ENCODE measurements around the gene OSBPL9. TPM values are rescaled to one million over a fixed set of nuclear protein-coding genes. Genes with fewer than 3 reads are reported as not detected.
A peak's percentile ranks its signal among the peaks of the same experiment; 100 is the strongest.

The OSBPL9 gene, protein sequence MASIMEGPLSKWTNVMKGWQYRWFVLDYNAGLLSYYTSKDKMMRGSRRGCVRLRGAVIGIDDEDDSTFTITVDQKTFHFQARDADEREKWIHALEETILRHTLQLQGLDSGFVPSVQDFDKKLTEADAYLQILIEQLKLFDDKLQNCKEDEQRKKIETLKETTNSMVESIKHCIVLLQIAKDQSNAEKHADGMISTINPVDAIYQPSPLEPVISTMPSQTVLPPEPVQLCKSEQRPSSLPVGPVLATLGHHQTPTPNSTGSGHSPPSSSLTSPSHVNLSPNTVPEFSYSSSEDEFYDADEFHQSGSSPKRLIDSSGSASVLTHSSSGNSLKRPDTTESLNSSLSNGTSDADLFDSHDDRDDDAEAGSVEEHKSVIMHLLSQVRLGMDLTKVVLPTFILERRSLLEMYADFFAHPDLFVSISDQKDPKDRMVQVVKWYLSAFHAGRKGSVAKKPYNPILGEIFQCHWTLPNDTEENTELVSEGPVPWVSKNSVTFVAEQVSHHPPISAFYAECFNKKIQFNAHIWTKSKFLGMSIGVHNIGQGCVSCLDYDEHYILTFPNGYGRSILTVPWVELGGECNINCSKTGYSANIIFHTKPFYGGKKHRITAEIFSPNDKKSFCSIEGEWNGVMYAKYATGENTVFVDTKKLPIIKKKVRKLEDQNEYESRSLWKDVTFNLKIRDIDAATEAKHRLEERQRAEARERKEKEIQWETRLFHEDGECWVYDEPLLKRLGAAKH
- total RNA-seq, result 58.2 and 63.7 TPM in 2 replicates

DNA sequence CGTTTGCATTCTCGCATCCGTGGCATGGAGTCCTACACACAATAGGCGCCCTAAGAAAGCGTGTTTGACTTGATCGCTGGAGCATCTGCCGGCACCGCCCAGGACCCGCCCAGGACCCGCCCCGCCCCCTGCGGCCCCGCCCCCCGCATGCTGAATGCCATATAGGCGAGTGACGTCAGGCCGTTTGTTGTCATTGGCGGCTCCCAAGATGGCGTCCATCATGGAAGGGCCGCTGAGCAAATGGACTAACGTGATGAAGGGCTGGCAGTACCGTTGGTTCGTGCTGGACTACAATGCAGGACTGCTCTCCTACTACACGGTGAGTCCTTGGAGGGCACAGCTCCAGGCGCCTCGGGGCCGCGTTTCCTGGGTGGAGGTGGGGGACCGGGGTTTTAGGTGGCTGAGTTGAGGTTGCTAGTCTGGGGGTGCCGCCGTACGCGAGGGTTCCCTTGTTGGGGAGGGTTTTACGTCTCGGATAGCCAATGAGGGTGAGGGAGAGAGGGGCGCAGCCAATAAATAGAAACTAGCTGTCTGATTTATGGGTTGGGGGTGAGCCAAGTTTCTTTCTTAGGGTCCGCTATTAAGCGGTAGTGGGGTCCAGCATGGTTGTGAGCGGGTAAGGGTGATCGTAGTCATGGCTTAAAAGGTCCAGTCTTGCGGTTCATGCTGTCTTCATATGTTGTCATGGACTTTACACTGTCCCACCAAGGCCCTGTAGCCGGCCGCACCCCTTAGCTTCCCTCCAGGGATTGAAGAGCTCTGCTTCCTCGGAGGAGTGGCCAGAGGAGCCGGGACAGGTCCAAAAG is at the start of gene OSBPL9:
TSS of gene OSBPL9 (plus strand) at position 190 of the 806 bp plus-strand sequence. CDS start at position 209, 19 bp downstream.
- no peaks in the 10 kb centered on the region for H3K9me3 Mint-ChIP-seq

DNA sequence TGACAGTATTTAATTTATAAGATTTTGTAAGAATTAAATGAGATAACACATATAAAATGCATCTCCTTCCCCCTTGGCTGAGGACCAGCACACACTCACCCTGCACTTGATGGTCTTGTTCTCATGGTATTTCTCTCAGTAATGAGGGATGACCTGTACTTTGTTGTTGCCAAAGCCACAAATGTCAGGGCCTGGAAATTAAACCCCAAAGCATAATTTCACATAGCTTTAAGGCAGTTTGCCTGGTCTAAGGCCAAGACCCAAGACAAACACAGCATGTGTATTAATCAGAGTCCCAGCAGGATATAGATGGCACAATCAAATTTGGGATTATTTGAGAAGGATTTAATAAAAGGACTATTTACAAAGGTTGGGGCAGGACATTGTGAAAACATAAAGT is 49.2 kb upstream of the OSBPL9 start:
- TF ChIP-seq, protein P1, sequence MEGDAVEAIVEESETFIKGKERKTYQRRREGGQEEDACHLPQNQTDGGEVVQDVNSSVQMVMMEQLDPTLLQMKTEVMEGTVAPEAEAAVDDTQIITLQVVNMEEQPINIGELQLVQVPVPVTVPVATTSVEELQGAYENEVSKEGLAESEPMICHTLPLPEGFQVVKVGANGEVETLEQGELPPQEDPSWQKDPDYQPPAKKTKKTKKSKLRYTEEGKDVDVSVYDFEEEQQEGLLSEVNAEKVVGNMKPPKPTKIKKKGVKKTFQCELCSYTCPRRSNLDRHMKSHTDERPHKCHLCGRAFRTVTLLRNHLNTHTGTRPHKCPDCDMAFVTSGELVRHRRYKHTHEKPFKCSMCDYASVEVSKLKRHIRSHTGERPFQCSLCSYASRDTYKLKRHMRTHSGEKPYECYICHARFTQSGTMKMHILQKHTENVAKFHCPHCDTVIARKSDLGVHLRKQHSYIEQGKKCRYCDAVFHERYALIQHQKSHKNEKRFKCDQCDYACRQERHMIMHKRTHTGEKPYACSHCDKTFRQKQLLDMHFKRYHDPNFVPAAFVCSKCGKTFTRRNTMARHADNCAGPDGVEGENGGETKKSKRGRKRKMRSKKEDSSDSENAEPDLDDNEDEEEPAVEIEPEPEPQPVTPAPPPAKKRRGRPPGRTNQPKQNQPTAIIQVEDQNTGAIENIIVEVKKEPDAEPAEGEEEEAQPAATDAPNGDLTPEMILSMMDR (IDR thresholded peaks at IDR 0.05), result no peak
- H3K4me3 Mint-ChIP-seq, result no peak overlapping the region
- ChIA-PET CTCF (interaction anchor here (1.5 kb wide), 1 partner anchor 201 kb away, joined by 4 read pairs; no protein-coding TSS in a partner anchor), POLR2A (interaction anchor here (1.2 kb wide), 1 partner anchor 201 kb away, joined by 3 read pairs; no protein-coding TSS in a partner anchor)
- H3K36me3 Mint-ChIP-seq (ENCODE audit: low read depth), result no peaks in the 10 kb centered on the region
- H3K27me3 Mint-ChIP-seq, result no peaks in the 10 kb centered on the region
- no peaks in the 10 kb centered on the region for H3K9me3 Mint-ChIP-seq
- ATAC-seq (ENCODE audit: low read depth) (no peak), DNase-seq (no peak)
- no peak overlapping the region for H3K27ac Mint-ChIP-seq
- intact Hi-C loops (cut with micrococcal nuclease), result loop anchor here (2.0 to 5.0 kb wide), 2 partner anchors 35 to 49 kb away; partner anchors contain the start of gene EPS15
- peaks cover 48% of the 10 kb centered on the region for H3K4me1 Mint-ChIP-seq

More for the DNA sequence above, at the start of gene OSBPL9:
- peak within 1 kb of the TSS; percentile 94 for H3K27ac Mint-ChIP-seq
- peaks cover 4% of the 10 kb centered on the region for H3K36me3 Mint-ChIP-seq (ENCODE audit: low read depth)
- TF ChIP-seq, protein P1 (IDR thresholded peaks at IDR 0.05), result no peak
- peaks cover 32% of the 10 kb centered on the region for H3K4me1 Mint-ChIP-seq
- ATAC-seq (ENCODE audit: low read depth) (peak; percentile 95), DNase-seq (peak; percentile 64)
- intact Hi-C loops (cut with micrococcal nuclease), result loop anchor here (1.0 to 5.0 kb wide), 5 partner anchors 48 to 750 kb away; partner anchors contain the start of genes CC2D1B and EPS15
- H3K4me3 Mint-ChIP-seq, result peak within 1 kb of the TSS; percentile 99
- POLR2A ChIA-PET, result interaction anchor here (0.7 to 1.5 kb wide), 3 partner anchors 11 to 152 kb away, joined by 3 to 16 read pairs (median 7); no protein-coding TSS in a partner anchor
- CTCF ChIA-PET, result no interaction called here
- H3K27me3 Mint-ChIP-seq, result no peaks in the 10 kb centered on the region

DNA sequence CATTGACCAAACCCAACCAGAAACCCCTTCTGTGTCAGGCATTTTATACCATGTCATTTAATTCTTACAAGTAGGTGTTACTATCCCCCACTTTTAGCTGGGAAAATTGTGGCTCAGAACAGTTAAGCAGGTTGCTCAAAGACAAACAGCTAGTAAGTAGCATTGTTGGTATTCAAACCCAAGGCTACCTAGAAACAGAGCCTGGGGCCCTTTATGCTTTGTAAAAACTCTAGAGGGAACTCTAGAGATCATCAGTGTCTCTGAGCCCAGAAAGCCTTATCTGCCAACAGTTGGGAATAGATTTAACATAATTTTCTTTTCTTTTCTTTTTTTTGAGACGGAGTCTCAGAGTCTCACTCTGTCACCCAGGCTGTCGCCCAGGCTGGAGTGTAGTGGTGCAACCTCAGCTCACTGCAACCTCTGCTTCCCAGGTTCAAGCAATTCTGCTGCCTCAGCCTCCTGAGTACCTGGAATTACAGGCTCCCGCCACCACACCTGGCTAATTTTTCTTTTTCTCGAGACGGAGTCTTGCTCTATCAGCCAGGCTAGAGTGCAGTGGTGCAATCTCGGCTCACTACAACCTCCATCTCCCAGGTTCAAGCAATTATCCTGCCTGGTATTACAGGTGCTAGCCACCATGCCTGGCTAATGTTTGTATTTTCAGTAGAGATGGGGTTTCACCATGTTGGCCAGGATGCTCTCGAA is 48.5 kb upstream of the OSBPL9 start:
- no peak for ATAC-seq (ENCODE audit: low read depth)
- no peak overlapping the region for H3K4me3 Mint-ChIP-seq
- H3K36me3 Mint-ChIP-seq (ENCODE audit: low read depth), result no peaks in the 10 kb centered on the region
- H3K27me3 Mint-ChIP-seq, result no peaks in the 10 kb centered on the region
- H3K4me1 Mint-ChIP-seq, result peaks cover 48% of the 10 kb centered on the region
- CTCF ChIA-PET, result interaction anchor here (1.5 kb wide), 1 partner anchor 201 kb away, joined by 4 read pairs; no protein-coding TSS in a partner anchor
- intact Hi-C loops (cut with micrococcal nuclease), result loop anchor here (2.0 to 5.0 kb wide), 2 partner anchors 36 to 50 kb away; partner anchors contain the start of gene EPS15
- TF ChIP-seq, protein P1 (IDR thresholded peaks at IDR 0.05), result no peak
- no peaks in the 10 kb centered on the region for H3K9me3 Mint-ChIP-seq
- POLR2A ChIA-PET, result interaction anchor here (0.6 to 1.2 kb wide), 2 partner anchors 8 to 201 kb away, joined by 3 to 6 read pairs; no protein-coding TSS in a partner anchor
- H3K27ac Mint-ChIP-seq, result peak overlapping the region; percentile 95
- no peak for DNase-seq

DNA sequence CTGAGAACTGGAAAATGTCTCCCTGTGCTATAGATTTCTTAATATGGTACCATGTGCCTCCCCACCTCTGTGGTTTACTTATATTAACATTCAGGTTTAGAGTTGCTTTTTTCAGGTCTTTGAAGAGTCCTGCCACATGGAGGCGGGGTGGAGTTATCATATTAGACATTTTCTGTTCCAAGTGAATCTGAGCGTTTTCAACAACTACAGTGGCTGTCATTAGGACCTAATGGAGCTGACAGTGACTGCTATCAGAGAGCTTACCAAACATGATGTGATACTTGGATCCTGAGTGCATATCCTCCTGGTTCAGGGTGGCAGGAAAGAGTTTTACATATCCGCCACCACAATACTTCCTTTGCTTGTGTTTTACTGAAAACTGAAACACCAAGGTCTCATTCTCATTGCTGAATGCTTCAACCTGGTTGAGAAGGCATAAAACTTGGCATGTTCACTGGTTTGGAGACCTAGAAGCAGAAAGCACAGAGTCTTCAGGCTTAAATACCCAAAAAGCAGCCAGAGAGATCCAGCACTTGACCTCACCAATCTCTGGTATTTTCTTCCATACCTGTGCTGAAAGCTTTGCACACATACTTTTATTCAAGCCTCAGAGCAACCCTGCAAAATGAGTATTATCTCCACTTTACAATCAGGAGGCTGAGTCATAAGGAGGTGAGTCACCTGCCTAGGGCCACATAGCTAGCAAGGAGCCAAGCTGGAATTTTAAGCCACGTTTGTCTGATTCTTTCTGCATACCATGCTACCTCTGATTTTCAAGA is 47.4 kb upstream of the OSBPL9 start:
- intact Hi-C loops (cut with micrococcal nuclease), result loop anchor here (1.0 to 5.0 kb wide), 5 partner anchors 9 to 200 kb away; partner anchors contain the start of genes EPS15 and OSBPL9
- TF ChIP-seq, protein P1 (IDR thresholded peaks at IDR 0.05), result no peak
- POLR2A ChIA-PET, result interaction anchor here (0.6 to 1.5 kb wide), 6 partner anchors 9 to 599 kb away, joined by 3 to 12 read pairs (median 3); partner anchors contain the start of genes CDKN2C and EPS15

More for the DNA sequence above, 47.4 kb upstream of the OSBPL9 start:
- CTCF ChIA-PET, result no interaction called here
- H3K27ac Mint-ChIP-seq, result peak overlapping the region; percentile 95
- H3K27me3 Mint-ChIP-seq, result no peaks in the 10 kb centered on the region
- ATAC-seq (ENCODE audit: low read depth) (peak; percentile 53), DNase-seq (no peak)
- peaks cover 54% of the 10 kb centered on the region for H3K4me1 Mint-ChIP-seq
- peak overlapping the region; percentile 78 for H3K4me3 Mint-ChIP-seq
- H3K9me3 Mint-ChIP-seq, result no peaks in the 10 kb centered on the region
- H3K36me3 Mint-ChIP-seq (ENCODE audit: low read depth), result no peaks in the 10 kb centered on the region
